ENCODE results near the gene DAPK1.

GRCh38 chr9:87713278-87713987 is 215.8 kb downstream of the DAPK1 start:
- TF ChIP-seq POLR2A (IDR thresholded peaks at IDR 0.05; ENCODE audit: low read depth, low read length): no peak
- TF ChIP-seq POLR2AphosphoS5 (IDR thresholded peaks at IDR 0.05; ENCODE audit: low read depth, low read length): no peak
- no peak for TF ChIP-seq SPI1 (IDR thresholded peaks at IDR 0.05; ENCODE audit: low read depth, low read length)
- no peak for TF ChIP-seq PAX5 (IDR thresholded peaks at IDR 0.05; ENCODE audit: insufficient read depth, low read length, severe bottlenecking)
- no peak for TF ChIP-seq POU2F2 (IDR thresholded peaks at IDR 0.05; ENCODE audit: low read depth, low read length)
- TF ChIP-seq TAF1 (IDR thresholded peaks at IDR 0.05; ENCODE audit: low read depth, low read length): no peak

All from GM12891 (cell line).